HepG2 (cell line): Measurements from ENCODE around the gene CPHXL. TPM values are rescaled to one million over a fixed set of nuclear protein-coding genes. Genes with fewer than 3 reads are reported as not detected.

ENCODE experiments used
- ARID5B ChIP-seq: IDR thresholded peaks from 2 replicates; pipeline ENCODE4 v1.4.0; 2020; ENCODE audit warnings: mild to moderate bottlenecking, missing genetic modification reagents
- FOSL1 ChIP-seq: sonication (generic); formaldehyde crosslinking; IDR thresholded peaks from 2 replicates; pipeline ENCODE4 v1.9.0; 2021; ENCODE audit warnings: missing genetic modification reagents, borderline replicate concordance
- GFI1 ChIP-seq: sonication (generic); formaldehyde crosslinking; IDR thresholded peaks from 2 replicates; pipeline ENCODE4 v1.5.0; 2020; ENCODE audit warnings: missing genetic modification reagents, mild to moderate bottlenecking, borderline replicate concordance
- HIVEP1 ChIP-seq: sonication (generic); formaldehyde crosslinking; IDR thresholded peaks from 2 replicates; pipeline ENCODE4 v1.4.0; 2020; ENCODE audit warnings: mild to moderate bottlenecking, missing genetic modification reagents
- HNF4A ChIP-seq: sonication (generic); formaldehyde crosslinking; IDR thresholded peaks from 2 replicates; pipeline ENCODE4 v1.4.0; 2020; ENCODE audit warnings: missing genetic modification reagents
- IRF2 ChIP-seq: IDR thresholded peaks from 2 replicates; pipeline ENCODE4 v1.6.1; 2018; ENCODE audit warnings: missing genetic modification reagents, missing compliant biosample characterization
- NFKB2 ChIP-seq: sonication (generic); formaldehyde crosslinking; IDR thresholded peaks from 2 replicates; pipeline ENCODE4 v1.4.0; 2020; ENCODE audit warnings: missing genetic modification reagents, borderline replicate concordance
- POLR2A ChIP-seq, 2 experiments: IDR thresholded peaks; 2 replicates each; pipeline ENCODE4 v1.6.1; 2011; ENCODE audit warnings: low read depth in 2 of 2, low read length in 2 of 2, mild to moderate bottlenecking in 1 of 2, moderate library complexity in 1 of 2; ENCODE audit not compliant: insufficient read depth in 1 of 2
- SMAD3 ChIP-seq: sonication (generic); formaldehyde crosslinking; IDR thresholded peaks from 2 replicates; pipeline ENCODE4 v1.4.0; 2020; ENCODE audit warnings: missing genetic modification reagents
- SOX13 ChIP-seq, 3 experiments: fragments of 450-650 bp in 1 of 3; sonication (generic) in 1 of 3; formaldehyde crosslinking in 1 of 3; IDR thresholded peaks in 2 of 3; conservative IDR thresholded peaks in 1 of 3; 2 replicates each; pipeline versions ENCODE4 v1.5.0 to v1.6.1; 2016 to 2020; ENCODE audit warnings: antibody characterized with exemption in 1 of 3, mild to moderate bottlenecking in 1 of 3, missing compliant biosample characterization in 1 of 3, missing genetic modification reagents in 1 of 3, moderate library complexity in 1 of 3
- SOX5 ChIP-seq: IDR thresholded peaks from 2 replicates; pipeline ENCODE4 v1.6.1; 2016; ENCODE audit warnings: borderline replicate concordance
- SOX6 ChIP-seq, 2 experiments: fragments of 450-650 bp in 1 of 2; sonication (generic) in 1 of 2; formaldehyde crosslinking in 1 of 2; IDR thresholded peaks; 2 replicates each; pipeline versions ENCODE4 v1.4.0 to v1.6.1; 2017 to 2020; ENCODE audit warnings: antibody characterized with exemption in 1 of 2, mild to moderate bottlenecking in 1 of 2, missing genetic modification reagents in 1 of 2
- TFAP4 ChIP-seq: sonication (generic); IDR thresholded peaks from 2 replicates; pipeline ENCODE4 v1.6.1; 2016; ENCODE audit warnings: low read depth, borderline replicate concordance
- ZBTB21 ChIP-seq: sonication (generic); formaldehyde crosslinking; IDR thresholded peaks from 2 replicates; pipeline ENCODE4 v1.4.0; 2020; ENCODE audit warnings: missing genetic modification reagents
- ZKSCAN1 ChIP-seq: fragments of 150-350 bp; IDR thresholded peaks from 2 replicates; pipeline ENCODE4 v1.6.1; 2014; ENCODE audit warnings: low read length
- ZNF205 ChIP-seq: IDR thresholded peaks from 2 replicates; pipeline ENCODE4 v1.6.1; 2018; ENCODE audit warnings: missing biosample characterization, missing genetic modification reagents
- ZNF30 ChIP-seq: sonication (generic); formaldehyde crosslinking; IDR thresholded peaks from 2 replicates; pipeline ENCODE4 v1.5.0; 2020; ENCODE audit warnings: mild to moderate bottlenecking, missing genetic modification reagents
- ZNF660 ChIP-seq: sonication (generic); formaldehyde crosslinking; IDR thresholded peaks from 2 replicates; pipeline ENCODE4 v1.5.1; 2020; ENCODE audit warnings: mild to moderate bottlenecking, low read depth, missing genetic modification reagents, borderline replicate concordance
- ZNF883 ChIP-seq: sonication (generic); formaldehyde crosslinking; IDR thresholded peaks from 2 replicates; pipeline ENCODE4 v1.5.1; 2020; ENCODE audit warnings: mild to moderate bottlenecking, missing genetic modification reagents; ENCODE audit errors: not compliant biosample characterization
- polyA plus RNA-seq, 8 experiments: library from polyadenylated mRNA; depleted of rRNA in 3 of 8; stranded (reverse) in 7 of 8; unstranded in 1 of 8; fragments of >200 nt; fragmentation: Illumina TruSeq in 4 of 8; extraction: Trizol in 4 of 8; gene quantifications; 2 replicates each; pipeline versions ENCODE4 v1.2.1 to v1.2.3, GENCODE V29; 2011 to 2016; ENCODE audit warnings: low read depth in 4 of 8, missing spikeins in 1 of 8, mixed read lengths in 1 of 8; ENCODE audit not compliant: insufficient read depth in 1 of 8
- total RNA-seq, 5 experiments: library from RNA; depleted of rRNA; stranded (reverse); fragments of >200 nt; fragmentation: Illumina TruSeq; extraction: Trizol; gene quantifications; 2 replicates each; pipeline ENCODE4 v1.2.3, GENCODE V29; 2016; ENCODE audit warnings: low read depth in 1 of 5
- TF ChIP-seq, protein P1 (sequence below): sonication (generic); formaldehyde crosslinking; IDR thresholded peaks from 2 replicates; pipeline ENCODE4 v1.4.0; 2020; ENCODE audit warnings: missing genetic modification reagents, borderline replicate concordance
- TF ChIP-seq, protein P2 (sequence below): sonication (generic); formaldehyde crosslinking; IDR thresholded peaks from 2 replicates; pipeline ENCODE4 v1.5.0; 2020; ENCODE audit warnings: missing genetic modification reagents

Gene CPHXL
- total and polyA plus RNA-seq, 2 of the 13 experiments (the other 11 are each of a cell fraction or from before 2014, with no cell fraction given) = not detected

DNA sequence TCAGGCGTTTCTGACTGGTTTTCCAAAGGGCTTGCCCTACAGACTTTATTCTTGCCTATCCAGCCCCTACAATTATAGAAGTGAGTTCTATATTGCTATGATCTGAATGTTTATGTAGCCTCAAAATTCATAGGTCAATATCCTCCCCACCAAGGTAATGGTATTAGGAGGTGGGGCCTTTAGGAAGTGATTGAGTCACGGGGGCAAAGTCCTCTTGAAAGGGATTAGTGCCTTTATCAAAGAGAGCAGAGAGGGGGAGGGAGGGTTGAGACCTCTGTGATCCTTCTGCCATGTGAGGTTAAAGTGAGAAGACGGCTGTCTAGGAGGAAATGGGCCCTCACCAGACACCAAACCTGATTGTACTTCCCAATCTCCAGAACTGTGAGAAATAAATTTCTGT lies 931 bp upstream of the CPHXL start (continued):
- TF ChIP-seq HNF4A (CRISPR knock-in tag) (peak; percentile 90), SOX5 (peak; percentile 36; the same call in 1 of the 2 replicates), FOSL1 (CRISPR knock-in tag) (peak; percentile 49; the same call in 1 of the 2 replicates), ZNF660 (CRISPR knock-in tag) (no peak), ZBTB21 (no peak), ZNF30 (no peak), TFAP4 (0 out of 2 replicates have a peak, but pooled peaks have one; percentile 16), ZNF883 (CRISPR knock-in tag) (no peak), ARID5B (CRISPR knock-in tag) (peak; percentile 78), GFI1 (CRISPR knock-in tag) (peak; percentile 77), SMAD3 (no peak), ZKSCAN1 (no peak), POLR2A (IDR thresholded peaks at IDR 0.05; ENCODE audit: insufficient read depth in 1 of 2, low read depth in 2 of 2, low read length in 2 of 2) (no peak), NFKB2 (CRISPR knock-in tag) (no peak), IRF2 (peak; percentile 34; the same call in 1 of the 2 replicates), ZNF205 (CRISPR knock-in tag) (no peak), HIVEP1 (CRISPR knock-in tag) (no peak), SOX13 (IDR thresholded peaks at IDR 0.05) (no peak), SOX13 (CRISPR knock-in tag; conservative IDR thresholded peaks at IDR 0.05 in 1 of 2, IDR thresholded peaks at IDR 0.05 in 1 of 2) (peak in 1 of 2 experiments; percentile 46; a peak in 1 of 4 replicates), SOX6 (IDR thresholded peaks at IDR 0.05) (no peak), SOX6 (CRISPR knock-in tag; IDR thresholded peaks at IDR 0.05) (0 out of 2 replicates have a peak, but pooled peaks have one; percentile 24)
- TF ChIP-seq, protein P1, sequence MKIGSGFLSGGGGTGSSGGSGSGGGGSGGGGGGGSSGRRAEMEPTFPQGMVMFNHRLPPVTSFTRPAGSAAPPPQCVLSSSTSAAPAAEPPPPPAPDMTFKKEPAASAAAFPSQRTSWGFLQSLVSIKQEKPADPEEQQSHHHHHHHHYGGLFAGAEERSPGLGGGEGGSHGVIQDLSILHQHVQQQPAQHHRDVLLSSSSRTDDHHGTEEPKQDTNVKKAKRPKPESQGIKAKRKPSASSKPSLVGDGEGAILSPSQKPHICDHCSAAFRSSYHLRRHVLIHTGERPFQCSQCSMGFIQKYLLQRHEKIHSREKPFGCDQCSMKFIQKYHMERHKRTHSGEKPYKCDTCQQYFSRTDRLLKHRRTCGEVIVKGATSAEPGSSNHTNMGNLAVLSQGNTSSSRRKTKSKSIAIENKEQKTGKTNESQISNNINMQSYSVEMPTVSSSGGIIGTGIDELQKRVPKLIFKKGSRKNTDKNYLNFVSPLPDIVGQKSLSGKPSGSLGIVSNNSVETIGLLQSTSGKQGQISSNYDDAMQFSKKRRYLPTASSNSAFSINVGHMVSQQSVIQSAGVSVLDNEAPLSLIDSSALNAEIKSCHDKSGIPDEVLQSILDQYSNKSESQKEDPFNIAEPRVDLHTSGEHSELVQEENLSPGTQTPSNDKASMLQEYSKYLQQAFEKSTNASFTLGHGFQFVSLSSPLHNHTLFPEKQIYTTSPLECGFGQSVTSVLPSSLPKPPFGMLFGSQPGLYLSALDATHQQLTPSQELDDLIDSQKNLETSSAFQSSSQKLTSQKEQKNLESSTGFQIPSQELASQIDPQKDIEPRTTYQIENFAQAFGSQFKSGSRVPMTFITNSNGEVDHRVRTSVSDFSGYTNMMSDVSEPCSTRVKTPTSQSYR (CRISPR knock-in tag) = peak; percentile 87
- TF ChIP-seq, protein P2, sequence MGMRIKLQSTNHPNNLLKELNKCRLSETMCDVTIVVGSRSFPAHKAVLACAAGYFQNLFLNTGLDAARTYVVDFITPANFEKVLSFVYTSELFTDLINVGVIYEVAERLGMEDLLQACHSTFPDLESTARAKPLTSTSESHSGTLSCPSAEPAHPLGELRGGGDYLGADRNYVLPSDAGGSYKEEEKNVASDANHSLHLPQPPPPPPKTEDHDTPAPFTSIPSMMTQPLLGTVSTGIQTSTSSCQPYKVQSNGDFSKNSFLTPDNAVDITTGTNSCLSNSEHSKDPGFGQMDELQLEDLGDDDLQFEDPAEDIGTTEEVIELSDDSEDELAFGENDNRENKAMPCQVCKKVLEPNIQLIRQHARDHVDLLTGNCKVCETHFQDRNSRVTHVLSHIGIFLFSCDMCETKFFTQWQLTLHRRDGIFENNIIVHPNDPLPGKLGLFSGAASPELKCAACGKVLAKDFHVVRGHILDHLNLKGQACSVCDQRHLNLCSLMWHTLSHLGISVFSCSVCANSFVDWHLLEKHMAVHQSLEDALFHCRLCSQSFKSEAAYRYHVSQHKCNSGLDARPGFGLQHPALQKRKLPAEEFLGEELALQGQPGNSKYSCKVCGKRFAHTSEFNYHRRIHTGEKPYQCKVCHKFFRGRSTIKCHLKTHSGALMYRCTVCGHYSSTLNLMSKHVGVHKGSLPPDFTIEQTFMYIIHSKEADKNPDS (CRISPR knock-in tag) = no peak
